Panc1 (cell line): ENCODE data around the gene FHAD1. TPM values are rescaled to one million over a fixed set of nuclear protein-coding genes. Genes with fewer than 3 reads are reported as not detected.
"Not testable (repeated sequence)": the region's sequence is repeated elsewhere in the genome, so short reads cannot be mapped to it uniquely, and the experiment has no call there.

Source experiments
- ATAC-seq: fragments of 200-7000 bp; cut with Tn5 transposase; 2 replicates; pipeline ENCODE4 v1.9.1; 2020; ENCODE audit warnings: mild to moderate bottlenecking, moderate library complexity
- BruUV-seq: library from RNA; stranded (reverse); fragments of 400-500 nt; replicated peaks from 2 replicates; lab custom pipeline; 2021; lab: Mats Ljungman, UMichigan
- CTCF ChIA-PET: fragments of 300-600 bp; sonication (Branson Sonifier 250); formaldehyde crosslinking; loops from one replicate; lab custom pipeline; 2022; ENCODE audit warnings: antibody characterized with exemption; lab: Charles Lee
- POLR2A ChIA-PET: fragments of 300-600 bp; sonication (Branson Sonifier 250); formaldehyde crosslinking; loops from one replicate; lab custom pipeline; 2022; ENCODE audit warnings: antibody characterized with exemption; lab: Charles Lee
- DNase-seq: peaks from one replicate; pipeline ENCODE4 v3.0.0-alpha.2; 2010; ENCODE audit warnings: low read depth, low spot score
- H3K27ac ChIP-seq: 2 replicates; pipeline ENCODE4 v1.5.1; 2011; ENCODE audit warnings: mild to moderate bottlenecking, low read length, inconsistent platforms
- H3K27me3 ChIP-seq: fragments of 200-500 bp; sonication (Bioruptor generic); 2 replicates; pipeline ENCODE4 v1.6.0; 2014; ENCODE audit warnings: low read length, inconsistent platforms; ENCODE audit not compliant: control insufficient read depth, insufficient read depth
- H3K36me3 ChIP-seq: fragments of 200-500 bp; sonication (Bioruptor generic); 2 replicates; pipeline ENCODE4 v1.5.1; 2014; ENCODE audit warnings: inconsistent platforms, mild to moderate bottlenecking, low read length, moderate library complexity; ENCODE audit not compliant: control insufficient read depth, insufficient read depth
- H3K4me1 ChIP-seq: 2 replicates; pipeline ENCODE4 v1.5.1; 2011; ENCODE audit warnings: inconsistent platforms, mild to moderate bottlenecking, low read length, moderate library complexity; ENCODE audit not compliant: control insufficient read depth, insufficient read depth
- H3K4me3 ChIP-seq, 2 experiments: 2 replicates each; pipeline ENCODE4 v1.5.1; 2011 to 2012; ENCODE audit warnings: low read depth in 2 of 2, low read length in 2 of 2, mild to moderate bottlenecking in 2 of 2, inconsistent platforms in 1 of 2, moderate library complexity in 1 of 2
- H3K9me3 ChIP-seq: fragments of 200-500 bp; sonication (Bioruptor generic); 2 replicates; pipeline ENCODE4 v1.5.1; 2014; ENCODE audit warnings: low read depth, mild to moderate bottlenecking, inconsistent platforms, low read length, moderate library complexity; ENCODE audit not compliant: control insufficient read depth, insufficient read depth
- POLR2AphosphoS5 ChIP-seq: IDR thresholded peaks from 2 replicates; pipeline ENCODE4 v1.6.1; 2012; ENCODE audit warnings: mild to moderate bottlenecking, low read depth, low read length, moderate library complexity
- SIN3A ChIP-seq: IDR thresholded peaks from 2 replicates; pipeline ENCODE4 v1.6.1; 2012; ENCODE audit warnings: low read depth, mild to moderate bottlenecking, low read length, moderate library complexity, borderline replicate concordance; ENCODE audit not compliant: insufficient read depth
- TCF7L2 ChIP-seq: IDR thresholded peaks from 2 replicates; pipeline ENCODE4 v1.6.1; 2011; ENCODE audit warnings: mild to moderate bottlenecking, low read depth, low read length, inconsistent platforms
- in situ Hi-C: cut with HindIII; loops from 2 replicates; pipeline ENCODE4 v1.10.0; 2016; ENCODE audit warnings: low sequenced_read_pairs, low pct_unique_long_range_greater_than_20kb
- intact Hi-C: fragments of 100-400 bp; cut with micrococcal nuclease; formaldehyde crosslinking; loops from one replicate; pipeline ENCODE4 v1.10.0; 2022; ENCODE audit not compliant: unreplicated experiment
- total RNA-seq: library from RNA; stranded (reverse); gene quantifications from one replicate; pipeline ENCODE4 v1.2.1, GENCODE V29; 2021; ENCODE audit not compliant: unreplicated experiment
- TF ChIP-seq, protein P1 (sequence below): fragments of 450-650 bp; IDR thresholded peaks from 2 replicates; pipeline ENCODE4 v1.5.1; 2017; ENCODE audit warnings: mild to moderate bottlenecking
- TF ChIP-seq, protein P2 (sequence below), 2 experiments: IDR thresholded peaks; 2 replicates each; pipeline ENCODE4 v1.6.1; 2011 to 2012; ENCODE audit warnings: low read depth in 2 of 2, control low read depth in 1 of 2, low read length in 1 of 2, mild to moderate bottlenecking in 1 of 2, moderate library complexity in 1 of 2; ENCODE audit not compliant: insufficient read depth in 1 of 2

Gene FHAD1
- total RNA-seq, 1 experiment from 2014 or later: 0.23 TPM

DNA sequence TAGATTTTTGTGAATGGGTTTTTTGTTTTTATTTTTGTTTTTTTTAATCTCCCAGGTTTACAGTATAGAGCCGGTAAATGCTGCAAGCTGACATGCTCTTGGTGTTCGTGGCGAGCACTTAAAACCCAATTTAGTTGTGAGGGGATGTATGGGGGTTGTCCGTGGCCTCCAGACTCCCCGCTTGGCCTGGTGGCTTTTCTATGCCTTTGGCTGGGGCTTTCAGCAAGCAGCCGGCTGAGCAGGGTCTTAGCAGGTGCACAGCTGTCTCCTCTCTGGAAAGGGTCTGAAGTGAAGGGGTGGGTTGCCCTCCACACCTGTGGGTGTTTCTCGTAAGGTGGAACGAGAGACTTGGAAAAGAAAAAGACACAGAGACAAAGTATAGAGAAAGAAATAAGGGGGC is 131.7 kb downstream of the FHAD1 start:
- no peaks in the 10 kb centered on the region for H3K36me3 ChIP-seq
- no peaks in the 10 kb centered on the region for H3K4me1 ChIP-seq
- H3K27me3 ChIP-seq: no peaks in the 10 kb centered on the region
- in situ Hi-C loops (no loop called here), intact Hi-C loops (no loop called here)
- no peak overlapping the region for H3K4me3 ChIP-seq
- ATAC-seq (no peak), DNase-seq (no peak)
- ChIA-PET POLR2A (no interaction called here), CTCF (no interaction called here)
- TF ChIP-seq, protein P1, sequence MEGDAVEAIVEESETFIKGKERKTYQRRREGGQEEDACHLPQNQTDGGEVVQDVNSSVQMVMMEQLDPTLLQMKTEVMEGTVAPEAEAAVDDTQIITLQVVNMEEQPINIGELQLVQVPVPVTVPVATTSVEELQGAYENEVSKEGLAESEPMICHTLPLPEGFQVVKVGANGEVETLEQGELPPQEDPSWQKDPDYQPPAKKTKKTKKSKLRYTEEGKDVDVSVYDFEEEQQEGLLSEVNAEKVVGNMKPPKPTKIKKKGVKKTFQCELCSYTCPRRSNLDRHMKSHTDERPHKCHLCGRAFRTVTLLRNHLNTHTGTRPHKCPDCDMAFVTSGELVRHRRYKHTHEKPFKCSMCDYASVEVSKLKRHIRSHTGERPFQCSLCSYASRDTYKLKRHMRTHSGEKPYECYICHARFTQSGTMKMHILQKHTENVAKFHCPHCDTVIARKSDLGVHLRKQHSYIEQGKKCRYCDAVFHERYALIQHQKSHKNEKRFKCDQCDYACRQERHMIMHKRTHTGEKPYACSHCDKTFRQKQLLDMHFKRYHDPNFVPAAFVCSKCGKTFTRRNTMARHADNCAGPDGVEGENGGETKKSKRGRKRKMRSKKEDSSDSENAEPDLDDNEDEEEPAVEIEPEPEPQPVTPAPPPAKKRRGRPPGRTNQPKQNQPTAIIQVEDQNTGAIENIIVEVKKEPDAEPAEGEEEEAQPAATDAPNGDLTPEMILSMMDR: no peak
- no peak for TF ChIP-seq SIN3A
- TF ChIP-seq, protein P2, sequence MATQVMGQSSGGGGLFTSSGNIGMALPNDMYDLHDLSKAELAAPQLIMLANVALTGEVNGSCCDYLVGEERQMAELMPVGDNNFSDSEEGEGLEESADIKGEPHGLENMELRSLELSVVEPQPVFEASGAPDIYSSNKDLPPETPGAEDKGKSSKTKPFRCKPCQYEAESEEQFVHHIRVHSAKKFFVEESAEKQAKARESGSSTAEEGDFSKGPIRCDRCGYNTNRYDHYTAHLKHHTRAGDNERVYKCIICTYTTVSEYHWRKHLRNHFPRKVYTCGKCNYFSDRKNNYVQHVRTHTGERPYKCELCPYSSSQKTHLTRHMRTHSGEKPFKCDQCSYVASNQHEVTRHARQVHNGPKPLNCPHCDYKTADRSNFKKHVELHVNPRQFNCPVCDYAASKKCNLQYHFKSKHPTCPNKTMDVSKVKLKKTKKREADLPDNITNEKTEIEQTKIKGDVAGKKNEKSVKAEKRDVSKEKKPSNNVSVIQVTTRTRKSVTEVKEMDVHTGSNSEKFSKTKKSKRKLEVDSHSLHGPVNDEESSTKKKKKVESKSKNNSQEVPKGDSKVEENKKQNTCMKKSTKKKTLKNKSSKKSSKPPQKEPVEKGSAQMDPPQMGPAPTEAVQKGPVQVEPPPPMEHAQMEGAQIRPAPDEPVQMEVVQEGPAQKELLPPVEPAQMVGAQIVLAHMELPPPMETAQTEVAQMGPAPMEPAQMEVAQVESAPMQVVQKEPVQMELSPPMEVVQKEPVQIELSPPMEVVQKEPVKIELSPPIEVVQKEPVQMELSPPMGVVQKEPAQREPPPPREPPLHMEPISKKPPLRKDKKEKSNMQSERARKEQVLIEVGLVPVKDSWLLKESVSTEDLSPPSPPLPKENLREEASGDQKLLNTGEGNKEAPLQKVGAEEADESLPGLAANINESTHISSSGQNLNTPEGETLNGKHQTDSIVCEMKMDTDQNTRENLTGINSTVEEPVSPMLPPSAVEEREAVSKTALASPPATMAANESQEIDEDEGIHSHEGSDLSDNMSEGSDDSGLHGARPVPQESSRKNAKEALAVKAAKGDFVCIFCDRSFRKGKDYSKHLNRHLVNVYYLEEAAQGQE (IDR thresholded peaks at IDR 0.05; ENCODE audit: insufficient read depth in 1 of 2, low read depth in 2 of 2, low read length in 1 of 2): no peak
- no peak for TF ChIP-seq TCF7L2
- no peak for TF ChIP-seq POLR2AphosphoS5
- H3K9me3 ChIP-seq: no peaks in the 10 kb centered on the region
- no peak overlapping the region for H3K27ac ChIP-seq
- BruUV-seq: no TSS peak

DNA sequence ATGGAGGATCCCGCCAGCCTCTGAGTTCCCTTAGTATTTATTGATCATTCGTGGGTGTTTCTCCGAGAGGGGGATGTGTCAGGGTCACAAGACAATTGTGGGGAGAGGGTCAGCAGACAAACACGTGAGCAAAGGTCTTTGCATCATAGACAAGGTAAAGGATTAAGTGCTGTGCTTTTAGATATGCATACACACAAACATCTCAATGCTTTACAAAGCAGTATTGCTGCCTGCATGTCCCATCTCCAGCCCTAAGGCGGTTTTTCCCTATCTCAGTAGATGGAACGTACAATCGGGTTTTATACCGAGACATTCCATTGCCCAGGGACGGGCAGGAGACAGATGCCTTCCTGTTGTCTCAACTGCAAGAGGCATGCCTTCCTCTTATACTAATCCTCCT is 132.1 kb downstream of the FHAD1 start:
- H3K27ac ChIP-seq, DNase-seq, CTCF ChIA-PET, intact Hi-C loops, in situ Hi-C loops, H3K4me1 ChIP-seq, H3K9me3 ChIP-seq, H3K27me3 ChIP-seq, H3K4me3 ChIP-seq, H3K36me3 ChIP-seq, POLR2A ChIA-PET, ATAC-seq, BruUV-seq: not testable (repeated sequence)

DNA sequence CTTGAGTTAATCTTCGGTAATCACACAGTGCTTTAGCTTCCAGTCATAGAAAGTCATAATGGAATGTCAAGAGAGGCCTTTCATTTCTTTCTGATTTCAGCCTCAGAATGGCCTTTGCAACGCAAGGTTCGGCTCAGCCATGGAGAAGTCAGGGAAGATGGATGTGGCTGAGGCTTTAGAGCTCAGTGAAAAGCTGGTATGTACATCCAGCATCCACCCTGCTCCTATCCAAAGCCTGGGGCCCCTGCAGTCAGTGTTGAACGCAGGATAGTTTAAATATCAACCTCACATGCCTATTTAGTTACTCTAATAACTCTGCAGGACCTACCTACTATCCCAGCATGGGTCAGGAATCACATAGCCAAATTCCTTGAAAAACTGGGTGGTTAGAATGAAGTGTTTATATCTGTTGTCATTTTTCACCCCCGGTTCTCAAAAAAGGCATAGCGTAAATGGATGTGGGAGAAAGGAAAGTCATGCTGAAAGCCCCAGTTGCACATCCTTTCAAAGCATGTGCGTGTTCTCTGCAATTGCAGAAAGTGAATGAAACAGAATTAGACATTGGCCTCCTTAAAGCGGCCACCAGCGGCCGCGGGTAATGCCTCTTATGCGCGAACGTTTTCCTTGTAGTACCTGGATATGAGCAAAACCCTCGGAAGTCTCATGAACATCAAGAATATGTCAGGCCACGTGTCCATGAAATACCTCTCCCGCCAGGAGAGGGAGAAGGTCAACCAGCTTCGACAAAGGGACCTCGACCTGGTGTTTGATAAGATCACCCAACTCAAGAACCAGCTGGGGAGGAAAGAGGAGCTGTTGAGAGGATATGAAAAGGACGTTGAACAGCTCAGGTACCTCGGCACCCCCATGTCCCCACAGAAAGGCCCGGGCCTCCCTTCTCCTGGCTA is 133.8 kb downstream of the FHAD1 start:
- no peak for DNase-seq

More for the DNA sequence above, 133.8 kb downstream of the FHAD1 start:
- CTCF ChIA-PET: no interaction called here
- Histone ChIP-seq H3K9me3 (no peaks in the 10 kb centered on the region), H3K27ac (no peak overlapping the region), H3K4me1 (no peaks in the 10 kb centered on the region; the same call in 1 of the 2 replicates), H3K4me3 (no peak overlapping the region), H3K27me3 (no peaks in the 10 kb centered on the region), H3K36me3 (no peaks in the 10 kb centered on the region)
- no TSS peak for BruUV-seq
- in situ Hi-C loops: no loop called here
- ATAC-seq: no peak
- TF ChIP-seq POLR2AphosphoS5 (no peak), SIN3A (no peak), TCF7L2 (no peak)
- TF ChIP-seq, protein P2 (IDR thresholded peaks at IDR 0.05; ENCODE audit: insufficient read depth in 1 of 2, low read depth in 2 of 2, low read length in 1 of 2): no peak
- TF ChIP-seq, protein P1: no peak
- POLR2A ChIA-PET: no interaction called here
- intact Hi-C loops: no loop called here
